HG03432 (cell line): ENCODE results near the gene CD180.

Source experiments
- ATAC-seq: cut with Tn5 transposase; IDR thresholded peaks from one replicate; pipeline ENCODE4 v1.9.1; 2021; ENCODE audit warnings: mild to moderate bottlenecking, moderate library complexity; ENCODE audit not compliant: unreplicated experiment

CD180 gene

GRCh38 chr5:67163863-67164595 lies 32.6 kb downstream of the CD180 start:
- ATAC-seq, result no peak

GRCh38 chr5:67163231-67163756 lies 33.3 kb downstream of the CD180 start:
- ATAC-seq, result no peak

- no peak for ATAC-seq
Observed at GRCh38 chr5:67161767-67162166, 34.8 kb downstream of the CD180 start.

- no peak for ATAC-seq
Observed at GRCh38 chr5:67160985-67161384, 35.6 kb downstream of the CD180 start.

GRCh38 chr5:67160272-67160671 lies 36.3 kb downstream of the CD180 start:
- ATAC-seq, result no peak

GRCh38 chr5:67156976-67157583 lies 39.5 kb downstream of the CD180 start:
- ATAC-seq, result peak; percentile 69

GRCh38 chr5:67154556-67155206 lies 41.9 kb downstream of the CD180 start:
- ATAC-seq, result no peak

GRCh38 chr5:67153292-67153691 lies 43.3 kb downstream of the CD180 start:
- no peak for ATAC-seq

GRCh38 chr5:67152400-67152799 lies 44.2 kb downstream of the CD180 start:
- no peak for ATAC-seq

GRCh38 chr5:67149951-67150523 lies 46.6 kb downstream of the CD180 start:
- no peak for ATAC-seq

- ATAC-seq, result no peak
Observed at GRCh38 chr5:67149057-67149950, 47.3 kb downstream of the CD180 start.

- no peak for ATAC-seq
Observed at GRCh38 chr5:67147760-67148159, 48.8 kb downstream of the CD180 start.

GRCh38 chr5:67146981-67147380 lies 49.6 kb downstream of the CD180 start:
- no peak for ATAC-seq

GRCh38 chr5:67146574-67146973 lies 50.0 kb downstream of the CD180 start:
- ATAC-seq, result no peak

GRCh38 chr5:67144183-67144639 lies 52.4 kb downstream of the CD180 start:
- no peak for ATAC-seq

GRCh38 chr5:67143549-67143948 lies 53.0 kb downstream of the CD180 start:
- ATAC-seq, result no peak

GRCh38 chr5:67142816-67143215 lies 53.8 kb downstream of the CD180 start:
- no peak for ATAC-seq

GRCh38 chr5:67141644-67142043 lies 55.0 kb downstream of the CD180 start:
- no peak for ATAC-seq

- ATAC-seq, result no peak
Observed at GRCh38 chr5:67140413-67140812, 56.2 kb downstream of the CD180 start.

- ATAC-seq, result no peak
Observed at GRCh38 chr5:67139030-67139429, 57.6 kb downstream of the CD180 start.
